Neural progenitor cell (in vitro differentiated cells): ENCODE data around the gene DNAH7. TPM values are rescaled to one million over a fixed set of nuclear protein-coding genes. Genes with fewer than 3 reads are reported as not detected.

Source experiments
- DNase-seq: peaks from one replicate; pipeline ENCODE4 v3.0.0-alpha.2; 2016; ENCODE audit warnings: low spot score
- H2AFZ ChIP-seq: fragments of 200-600 bp; sonication (generic); replicated peaks from 2 replicates; pipeline ENCODE4 v1.6.1; 2016; ENCODE audit warnings: antibody characterized with exemption
- H3F3A ChIP-seq: fragments of 200-600 bp; sonication (generic); 2 replicates; pipeline ENCODE4 v1.6.1; 2016; ENCODE audit warnings: antibody characterized with exemption, low read depth
- H3K27ac ChIP-seq: fragments of 200-600 bp; sonication (generic); 2 replicates; pipeline ENCODE4 v1.5.1; 2016; ENCODE audit warnings: mild to moderate bottlenecking
- H3K27me3 ChIP-seq: fragments of 200-600 bp; sonication (generic); 2 replicates; pipeline ENCODE4 v1.6.1; 2016; ENCODE audit warnings: mild to moderate bottlenecking, moderate library complexity
- H3K36me3 ChIP-seq: fragments of 200-600 bp; sonication (generic); 2 replicates; pipeline ENCODE4 v1.5.1; 2016
- H3K4me1 ChIP-seq: fragments of 200-600 bp; sonication (generic); 2 replicates; pipeline ENCODE4 v1.6.1; 2016; ENCODE audit warnings: mixed run types
- H3K4me2 ChIP-seq: fragments of 200-600 bp; sonication (generic); 2 replicates; pipeline ENCODE4 v1.6.1; 2016
- H3K4me3 ChIP-seq: fragments of 200-600 bp; sonication (generic); 2 replicates; pipeline ENCODE4 v1.5.1; 2016
- H3K79me2 ChIP-seq: fragments of 200-600 bp; sonication (generic); 2 replicates; pipeline ENCODE4 v1.6.1; 2016; ENCODE audit warnings: low read depth
- H3K9ac ChIP-seq: fragments of 200-600 bp; sonication (generic); 2 replicates; pipeline ENCODE4 v1.6.1; 2016
- H3K9me3 ChIP-seq: fragments of 200-600 bp; sonication (generic); 2 replicates; pipeline ENCODE4 v1.5.1; 2016; ENCODE audit warnings: low read depth
- H4K20me1 ChIP-seq: fragments of 200-600 bp; sonication (generic); 2 replicates; pipeline ENCODE4 v1.6.1; 2016; ENCODE audit warnings: low read depth
- H3K27ac Mint-ChIP-seq: 3 replicates; pipeline ENCODE4 v1.8.0; 2021; ENCODE audit warnings: mixed read lengths
- H3K27me3 Mint-ChIP-seq: 2 replicates; pipeline ENCODE4 v1.8.0; 2022; ENCODE audit warnings: low read depth, mild to moderate bottlenecking, inconsistent platforms, moderate library complexity, mixed read lengths; ENCODE audit not compliant: insufficient read depth
- H3K36me3 Mint-ChIP-seq: 3 replicates; pipeline ENCODE4 v1.8.0; 2021; ENCODE audit warnings: mixed read lengths
- H3K4me1 Mint-ChIP-seq: 3 replicates; pipeline ENCODE4 v1.8.0; 2021; ENCODE audit warnings: mixed read lengths
- H3K4me3 Mint-ChIP-seq: 3 replicates; pipeline ENCODE4 v1.8.0; 2021; ENCODE audit warnings: mild to moderate bottlenecking, moderate library complexity, mixed read lengths
- H3K9me3 Mint-ChIP-seq: 3 replicates; pipeline ENCODE4 v1.8.0; 2020; ENCODE audit warnings: mixed read lengths
- CTCF ChIP-seq: fragments of 200-600 bp; sonication (generic); IDR thresholded peaks from 2 replicates; pipeline ENCODE4 v1.5.1; 2017; ENCODE audit warnings: antibody characterized with exemption, mild to moderate bottlenecking
- EZH2 ChIP-seq: fragments of 200-600 bp; sonication (generic); IDR thresholded peaks from 2 replicates; pipeline ENCODE4 v1.6.1; 2017; ENCODE audit warnings: antibody characterized with exemption, mild to moderate bottlenecking, moderate library complexity
- EZH2phosphoT487 ChIP-seq: fragments of 200-600 bp; sonication (generic); IDR thresholded peaks from 2 replicates; pipeline ENCODE4 v1.6.1; 2017; ENCODE audit warnings: antibody characterized with exemption
- total RNA-seq: library from RNA; depleted of rRNA; stranded (reverse); fragments of >200 nt; gene quantifications from 2 replicates; pipeline ENCODE4 v1.2.3, GENCODE V29; 2015; ENCODE audit warnings: low replicate concordance

The DNAH7 gene
- total RNA-seq, 1 donor from 2014 or later: 0.49 TPM

GRCh38 chr2:195793881-195794280 lies 274.8 kb downstream of the DNAH7 start:
- Histone ChIP-seq H3K4me2 (no peak overlapping the region), H2AFZ (no peak overlapping the region), H3K4me3 (no peak overlapping the region), H3K27me3 (no peaks in the 10 kb centered on the region), H4K20me1 (no peaks in the 10 kb centered on the region), H3K79me2 (no peaks in the 10 kb centered on the region), H3K9me3 (no peaks in the 10 kb centered on the region), H3F3A (no peaks in the 10 kb centered on the region), H3K9ac (no peak overlapping the region), H3K36me3 (no peaks in the 10 kb centered on the region), H3K4me1 (no peaks in the 10 kb centered on the region), H3K27ac (no peak overlapping the region)
- Mint-ChIP-seq H3K27ac (no peak overlapping the region), H3K27me3 (no peaks in the 10 kb centered on the region), H3K36me3 (peaks cover 13% of the 10 kb centered on the region), H3K4me1 (no peaks in the 10 kb centered on the region), H3K9me3 (peaks cover 5% of the 10 kb centered on the region), H3K4me3 (no peak overlapping the region)
- no peak for TF ChIP-seq EZH2
- no peak for TF ChIP-seq CTCF
- TF ChIP-seq EZH2phosphoT487: no peak
- DNase-seq: no peak

- Histone ChIP-seq H3K9me3 (no peaks in the 10 kb centered on the region), H2AFZ (no peak overlapping the region), H3F3A (no peaks in the 10 kb centered on the region), H3K4me2 (no peak overlapping the region), H3K4me1 (no peaks in the 10 kb centered on the region), H3K36me3 (no peaks in the 10 kb centered on the region), H4K20me1 (no peaks in the 10 kb centered on the region), H3K27ac (no peak overlapping the region), H3K79me2 (no peaks in the 10 kb centered on the region), H3K4me3 (no peak overlapping the region), H3K27me3 (no peaks in the 10 kb centered on the region), H3K9ac (no peak overlapping the region)
- H3K36me3 Mint-ChIP-seq: no peaks in the 10 kb centered on the region
- no peaks in the 10 kb centered on the region for H3K9me3 Mint-ChIP-seq
- no peak overlapping the region for H3K4me3 Mint-ChIP-seq
- H3K27me3 Mint-ChIP-seq: no peaks in the 10 kb centered on the region
- TF ChIP-seq CTCF (no peak), EZH2phosphoT487 (no peak), EZH2 (no peak)
- no peak overlapping the region for H3K27ac Mint-ChIP-seq
- H3K4me1 Mint-ChIP-seq: no peaks in the 10 kb centered on the region
- DNase-seq: no peak
Observed at GRCh38 chr2:195782156-195782555, 286.5 kb downstream of the DNAH7 start.

GRCh38 chr2:195779491-195779890 lies 289.1 kb downstream of the DNAH7 start:
- no peaks in the 10 kb centered on the region for H3K36me3 ChIP-seq
- H2AFZ ChIP-seq: no peak overlapping the region
- DNase-seq: no peak
- no peak overlapping the region for H3K27ac Mint-ChIP-seq
- no peaks in the 10 kb centered on the region for H3K4me1 Mint-ChIP-seq
- H4K20me1 ChIP-seq: no peaks in the 10 kb centered on the region
- no peaks in the 10 kb centered on the region for H3K9me3 ChIP-seq
- no peak overlapping the region for H3K27ac ChIP-seq
- no peaks in the 10 kb centered on the region for H3K27me3 ChIP-seq
- no peaks in the 10 kb centered on the region for H3K27me3 Mint-ChIP-seq
- no peaks in the 10 kb centered on the region for H3F3A ChIP-seq
- H3K36me3 Mint-ChIP-seq: no peaks in the 10 kb centered on the region
- no peak overlapping the region for H3K4me2 ChIP-seq
- H3K9ac ChIP-seq: no peak overlapping the region
- TF ChIP-seq CTCF: no peak
- no peak for TF ChIP-seq EZH2
- TF ChIP-seq EZH2phosphoT487: no peak
- H3K4me3 Mint-ChIP-seq: no peak overlapping the region
- no peaks in the 10 kb centered on the region for H3K4me1 ChIP-seq
- H3K9me3 Mint-ChIP-seq: no peaks in the 10 kb centered on the region
- no peak overlapping the region for H3K4me3 ChIP-seq
- no peaks in the 10 kb centered on the region for H3K79me2 ChIP-seq
